Progenitor cell of endocrine pancreas (in vitro differentiated cells): ENCODE results near the gene NR0B2. TPM values are rescaled to one million over a fixed set of nuclear protein-coding genes. Genes with fewer than 3 reads are reported as not detected.
A peak's percentile ranks its signal among the peaks of the same experiment; 100 is the strongest.

Experiments
- DNase-seq: peaks from one replicate; pipeline ENCODE4 v3.0.0; 2021; ENCODE audit warnings: low spot score; ENCODE audit not compliant: unreplicated experiment
- H3K27ac Mint-ChIP-seq: 2 replicates; pipeline ENCODE4 v1.8.0; 2021; ENCODE audit warnings: mild to moderate bottlenecking, moderate library complexity, mixed read lengths
- H3K27me3 Mint-ChIP-seq: 2 replicates; pipeline ENCODE4 v1.8.0; 2021; ENCODE audit warnings: mixed read lengths
- H3K36me3 Mint-ChIP-seq: 2 replicates; pipeline ENCODE4 v1.8.0; 2022; ENCODE audit warnings: mixed read lengths; ENCODE audit not compliant: insufficient read depth
- H3K4me1 Mint-ChIP-seq: 2 replicates; pipeline ENCODE4 v1.8.0; 2021; ENCODE audit warnings: low read depth, mixed read lengths
- H3K4me3 Mint-ChIP-seq: 2 replicates; pipeline ENCODE4 v1.8.0; 2021; ENCODE audit warnings: low read depth, mild to moderate bottlenecking, moderate library complexity, mixed read lengths
- H3K9me3 Mint-ChIP-seq: 2 replicates; pipeline ENCODE4 v1.8.0; 2021; ENCODE audit warnings: low read depth, mixed read lengths
- CTCF ChIP-seq: fragments of 200-600 bp; sonication (generic); IDR thresholded peaks from one replicate; pipeline ENCODE4 v1.5.0; 2021; ENCODE audit warnings: antibody characterized with exemption, mild to moderate bottlenecking; ENCODE audit not compliant: unreplicated experiment
- total RNA-seq: library from RNA; stranded (reverse); gene quantifications from 2 replicates; pipeline ENCODE4 v1.2.1, GENCODE V29; 2021

NR0B2 gene
- total RNA-seq, 1 donor from 2014 or later: 11.9 TPM

- peaks cover 8% of the 10 kb centered on the region for H3K36me3 Mint-ChIP-seq
- DNase-seq: no peak
- no peaks in the 10 kb centered on the region for H3K9me3 Mint-ChIP-seq
- peaks cover 20% of the 10 kb centered on the region for H3K4me1 Mint-ChIP-seq
- H3K27me3 Mint-ChIP-seq: no peaks in the 10 kb centered on the region
- H3K27ac Mint-ChIP-seq: peak overlapping the region; percentile 97
- H3K4me3 Mint-ChIP-seq: peak overlapping the region; percentile 87
- no peak for TF ChIP-seq CTCF
Observed at GRCh38 chr1:26900815-26901511, 12.8 kb downstream of the NR0B2 start.

DNA sequence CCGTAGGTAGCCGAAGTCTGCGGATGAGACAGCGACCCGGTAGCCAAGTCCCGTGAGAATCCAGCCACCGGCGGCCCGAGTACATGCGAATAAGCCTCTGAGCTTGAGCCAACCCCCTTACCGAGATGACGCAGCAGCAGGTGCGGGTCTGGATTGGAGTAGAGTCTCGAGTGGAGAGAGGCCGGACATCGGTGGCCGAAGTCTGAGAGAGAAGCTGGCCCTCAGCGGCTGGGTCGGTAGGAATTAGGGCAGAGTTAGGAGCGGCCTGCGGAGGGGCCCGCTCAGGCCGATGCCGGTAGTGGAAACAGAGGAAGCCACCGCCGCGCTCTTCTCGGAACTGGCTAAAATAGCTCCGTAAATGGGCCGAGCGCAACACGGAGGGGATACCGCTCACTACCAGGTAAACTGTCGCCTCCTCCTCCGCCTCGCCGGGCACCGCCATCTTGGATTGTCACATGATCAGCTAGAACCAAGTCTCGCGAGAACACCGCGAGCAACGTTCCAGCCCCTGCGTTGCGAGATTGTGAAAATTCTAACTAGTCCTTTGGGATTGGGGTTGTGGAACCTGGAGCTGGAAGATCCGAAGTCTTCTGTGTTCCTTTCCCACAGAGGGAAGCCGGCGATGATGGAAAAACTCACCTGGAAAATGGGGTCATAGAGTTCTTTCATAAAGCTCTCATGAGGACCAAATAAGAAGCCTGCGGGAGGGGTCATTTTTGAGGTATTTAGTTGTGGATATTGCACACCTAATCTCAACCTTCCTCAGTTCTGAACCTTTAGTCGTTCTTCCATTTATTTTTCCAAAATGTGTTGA is 13.6 kb downstream of the NR0B2 start, which contains the start of gene GPATCH3:
Gene GPATCH3, minus strand, starts transcription at position 467 of the 814 bp plus-strand sequence. Its CDS starts 25 bp downstream, at position 442.
- Mint-ChIP-seq H3K27me3 (no peaks in the 10 kb centered on the region), H3K4me3 (peak within 1 kb of the TSS; percentile 87), H3K9me3 (no peaks in the 10 kb centered on the region), H3K4me1 (peaks cover 20% of the 10 kb centered on the region), H3K36me3 (peaks cover 8% of the 10 kb centered on the region), H3K27ac (peak within 1 kb of the TSS; percentile 97)
- DNase-seq: peak; percentile 85
- TF ChIP-seq CTCF: no peak

- Mint-ChIP-seq H3K27ac (no peak overlapping the region), H3K36me3 (peaks cover 20% of the 10 kb centered on the region), H3K4me1 (peaks cover 15% of the 10 kb centered on the region), H3K27me3 (no peaks in the 10 kb centered on the region), H3K9me3 (no peaks in the 10 kb centered on the region), H3K4me3 (no peak overlapping the region)
- no peak for TF ChIP-seq CTCF
- no peak for DNase-seq
Observed at GRCh38 chr1:26897351-26897750, 16.4 kb downstream of the NR0B2 start.

DNA sequence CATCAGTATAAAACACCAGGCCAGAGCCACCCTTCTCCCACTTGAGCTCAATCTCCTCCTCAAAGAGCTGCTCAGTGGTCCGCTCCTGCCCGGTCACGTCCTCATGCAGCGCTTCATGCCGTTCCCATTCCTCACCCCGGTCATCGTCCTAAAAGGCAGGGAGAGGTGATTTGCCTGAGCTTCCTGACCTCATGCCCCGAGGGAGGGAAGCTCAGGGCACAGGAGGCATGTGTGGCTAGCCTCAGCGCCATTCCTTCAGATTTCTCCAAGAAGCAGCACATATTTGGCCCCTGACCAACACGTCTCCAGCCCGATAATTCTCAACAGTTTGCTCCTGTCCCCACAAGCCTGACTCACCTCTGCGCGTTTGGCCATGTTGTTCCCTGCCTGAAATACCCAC is 19.5 kb downstream of the NR0B2 start:
- H3K36me3 Mint-ChIP-seq: peaks cover 22% of the 10 kb centered on the region
- no peaks in the 10 kb centered on the region for H3K27me3 Mint-ChIP-seq
- no peak for TF ChIP-seq CTCF
- no peaks in the 10 kb centered on the region for H3K9me3 Mint-ChIP-seq
- H3K27ac Mint-ChIP-seq: peak overlapping the region; percentile 72
- no peak for DNase-seq
- H3K4me3 Mint-ChIP-seq: no peak overlapping the region
- H3K4me1 Mint-ChIP-seq: peaks cover 8% of the 10 kb centered on the region

DNA sequence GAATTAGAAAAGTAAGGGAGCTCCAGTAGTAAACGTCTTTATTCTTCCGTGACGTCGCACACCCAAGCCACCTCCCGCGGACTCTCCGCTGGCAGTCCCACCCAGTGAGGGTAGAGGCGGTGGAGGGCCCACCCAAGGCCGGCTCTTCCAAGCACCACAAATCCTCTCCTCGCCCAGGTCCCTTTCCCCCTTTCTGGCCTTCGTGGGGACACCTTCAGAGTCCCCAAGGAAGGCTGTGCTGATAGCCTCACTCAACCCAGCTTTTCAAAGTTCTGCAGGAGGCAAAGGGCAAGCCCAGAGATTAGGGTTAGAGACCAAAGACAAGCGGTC is 23.3 kb downstream of the NR0B2 start:
- H3K27me3 Mint-ChIP-seq: no peaks in the 10 kb centered on the region
- H3K9me3 Mint-ChIP-seq: no peaks in the 10 kb centered on the region
- peak overlapping the region; percentile 92 for H3K4me3 Mint-ChIP-seq
- H3K4me1 Mint-ChIP-seq: peaks cover 15% of the 10 kb centered on the region
- peaks cover 23% of the 10 kb centered on the region for H3K36me3 Mint-ChIP-seq
- peak overlapping the region; percentile 96 for H3K27ac Mint-ChIP-seq
- TF ChIP-seq CTCF: no peak
- no peak for DNase-seq
